Stomach (tissue), 4 donors: ENCODE results near the gene WDR86.

Source experiments
- CTCF ChIP-seq, 7 experiments: fragments of 450-650 bp in 4 of 7; fragments of 200-600 bp in 3 of 7; sonication (generic) in 3 of 7; IDR thresholded peaks; one replicate each; pipeline ENCODE4 v1.5.1; 2016 to 2019; ENCODE audit warnings: antibody characterized with exemption in 7 of 7, control low read depth in 2 of 7, mild to moderate bottlenecking in 1 of 7
- EP300 ChIP-seq: sonication (generic); formaldehyde crosslinking; IDR thresholded peaks from one replicate; pipeline ENCODE4 v1.6.1; 2017; ENCODE audit warnings: antibody characterized with exemption
- POLR2A ChIP-seq, 4 donors: fragments of 450-650 bp; IDR thresholded peaks; one replicate each; pipeline ENCODE4 v1.6.1; 2016; ENCODE audit warnings: antibody characterized with exemption in 4 of 4, control low read depth in 2 of 4, mild to moderate bottlenecking in 1 of 4, moderate library complexity in 1 of 4
- POLR2AphosphoS5 ChIP-seq, 3 donors: sonication (generic); formaldehyde crosslinking; IDR thresholded peaks; one replicate each; pipeline ENCODE4 v1.6.1; 2016; ENCODE audit warnings: antibody characterized with exemption in 3 of 3

GRCh38 chr7:151349507-151349853, 60.4 kb downstream of the WDR86 start:
- TF ChIP-seq EP300 (no peak), CTCF (IDR thresholded peaks at IDR 0.05) (no peak), POLR2A (IDR thresholded peaks at IDR 0.05) (no peak), POLR2AphosphoS5 (IDR thresholded peaks at IDR 0.05) (no peak)
